ENCODE results near the gene ALDOC.

- TF ChIP-seq CTCF (IDR thresholded peaks at IDR 0.05) (no peak), FOXM1 (IDR thresholded peaks at IDR 0.05; ENCODE audit: low read depth) (no peak), YY1 (IDR thresholded peaks at IDR 0.05; ENCODE audit: low read depth) (no peak), EP300 (IDR thresholded peaks at IDR 0.05; ENCODE audit: borderline replicate concordance in 1 of 2, low read depth in 1 of 2, low read length in 1 of 2) (no peak), TAF1 (IDR thresholded peaks at IDR 0.05; ENCODE audit: borderline replicate concordance, low read depth, low read length) (no peak)
These were observed 37.3 kb upstream of the ALDOC start, which contains the start of gene RSKR for GRCh38 chr17:28613931-28614381.

Data from SK-N-SH (cell line).